H1 (cell line): ENCODE data around the gene ODF4.

Experiments
- EZH2 ChIP-seq: fragments of 200-600 bp; sonication (generic); IDR thresholded peaks from 2 replicates; pipeline ENCODE4 v1.7.1; 2012; ENCODE audit warnings: low read depth, mild to moderate bottlenecking, moderate library complexity, low read length, inconsistent platforms; ENCODE audit not compliant: severe bottlenecking
- MAFK ChIP-seq: IDR thresholded peaks from 2 replicates; pipeline ENCODE4 v1.6.1; 2012; ENCODE audit warnings: low read depth, mild to moderate bottlenecking, improper control_type of control experiment, low read length
- RAD21 ChIP-seq, 2 experiments: IDR thresholded peaks in 1 of 2; conservative IDR thresholded peaks in 1 of 2; 2 replicates each; pipeline ENCODE4 v1.6.1; 2011; ENCODE audit warnings: low read depth in 2 of 2, low read length in 2 of 2, improper control_type of control experiment in 1 of 2, inconsistent platforms in 1 of 2, mild to moderate bottlenecking in 1 of 2, moderate library complexity in 1 of 2
- SIX5 ChIP-seq: IDR thresholded peaks from 2 replicates; pipeline ENCODE4 v1.6.1; 2011; ENCODE audit warnings: mild to moderate bottlenecking, low read depth, low read length
- TF ChIP-seq, protein P1 (sequence below), 3 experiments: IDR thresholded peaks; 1 replicate in 2 of 3; 2 replicates in 1 of 3; pipeline versions ENCODE4 v1.5.1 to v1.6.1; 2011; ENCODE audit warnings: low read length in 3 of 3, mild to moderate bottlenecking in 3 of 3, inconsistent platforms in 2 of 3, low read depth in 1 of 3, moderate library complexity in 1 of 3; ENCODE audit not compliant: insufficient read depth in 1 of 3; ENCODE audit errors: control extremely low read depth in 1 of 3

DNA sequence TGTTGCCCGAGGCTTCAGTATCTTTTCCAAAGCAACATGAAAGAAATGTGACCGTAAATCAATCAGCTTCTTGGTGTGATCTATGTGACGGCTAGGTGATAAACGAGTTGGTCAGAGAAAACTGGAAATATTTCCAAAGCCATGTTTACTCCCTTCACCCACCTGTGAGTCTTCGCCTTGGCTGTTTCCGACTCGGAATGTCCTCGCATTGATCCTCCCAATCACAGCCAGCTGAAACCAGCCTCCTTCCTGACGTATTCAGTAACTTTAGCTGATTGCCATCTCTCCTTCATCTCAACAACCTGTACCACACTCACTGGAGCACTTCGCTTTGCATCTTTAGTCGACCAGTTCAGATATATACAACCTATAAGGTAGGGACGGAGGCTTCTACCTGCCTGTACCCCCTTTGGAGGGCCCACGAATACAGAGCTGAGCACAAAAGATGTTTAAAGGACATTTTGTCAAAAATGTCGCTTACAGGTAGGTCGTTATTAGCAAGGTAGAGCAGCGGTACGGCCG lies 36.2 kb downstream of the ODF4 start:
- TF ChIP-seq, protein P1, sequence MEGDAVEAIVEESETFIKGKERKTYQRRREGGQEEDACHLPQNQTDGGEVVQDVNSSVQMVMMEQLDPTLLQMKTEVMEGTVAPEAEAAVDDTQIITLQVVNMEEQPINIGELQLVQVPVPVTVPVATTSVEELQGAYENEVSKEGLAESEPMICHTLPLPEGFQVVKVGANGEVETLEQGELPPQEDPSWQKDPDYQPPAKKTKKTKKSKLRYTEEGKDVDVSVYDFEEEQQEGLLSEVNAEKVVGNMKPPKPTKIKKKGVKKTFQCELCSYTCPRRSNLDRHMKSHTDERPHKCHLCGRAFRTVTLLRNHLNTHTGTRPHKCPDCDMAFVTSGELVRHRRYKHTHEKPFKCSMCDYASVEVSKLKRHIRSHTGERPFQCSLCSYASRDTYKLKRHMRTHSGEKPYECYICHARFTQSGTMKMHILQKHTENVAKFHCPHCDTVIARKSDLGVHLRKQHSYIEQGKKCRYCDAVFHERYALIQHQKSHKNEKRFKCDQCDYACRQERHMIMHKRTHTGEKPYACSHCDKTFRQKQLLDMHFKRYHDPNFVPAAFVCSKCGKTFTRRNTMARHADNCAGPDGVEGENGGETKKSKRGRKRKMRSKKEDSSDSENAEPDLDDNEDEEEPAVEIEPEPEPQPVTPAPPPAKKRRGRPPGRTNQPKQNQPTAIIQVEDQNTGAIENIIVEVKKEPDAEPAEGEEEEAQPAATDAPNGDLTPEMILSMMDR (IDR thresholded peaks at IDR 0.05; ENCODE audit: control extremely low read depth in 1 of 3, insufficient read depth in 1 of 3, low read depth in 1 of 3, low read length in 3 of 3), result no peak
- TF ChIP-seq SIX5 (no peak), RAD21 (IDR thresholded peaks at IDR 0.05 in 1 of 2, conservative IDR thresholded peaks at IDR 0.05 in 1 of 2; ENCODE audit: low read depth in 2 of 2, low read length in 2 of 2) (no peak), EZH2 (no peak), MAFK (no peak)
